ENCODE results near the gene CD300C.

DNA sequence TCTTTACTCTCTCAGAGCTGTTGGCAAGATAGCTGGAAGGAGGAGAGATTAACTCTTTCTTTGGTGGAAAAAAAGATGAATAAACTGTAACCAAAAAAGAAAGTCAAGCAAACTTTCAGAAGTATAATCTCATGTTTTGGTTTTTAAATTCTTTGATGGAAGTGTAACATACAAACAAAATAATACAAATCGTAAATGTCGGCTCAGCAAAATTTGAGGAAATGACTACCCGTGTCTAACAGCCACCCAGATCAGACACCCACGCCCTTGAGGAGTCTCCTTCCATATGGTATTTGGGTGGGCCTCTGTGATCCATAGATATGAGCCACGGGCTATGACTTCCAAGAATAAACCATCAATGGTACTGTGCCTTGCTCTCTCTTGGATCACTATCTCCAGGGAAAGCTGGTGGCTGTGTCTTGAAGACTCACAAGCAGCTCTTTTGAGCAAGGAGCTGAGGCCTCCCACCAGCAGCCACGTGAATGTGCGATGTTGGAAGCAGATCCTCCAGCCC lies 9.6 kb upstream of the CD300C start:
- TF ChIP-seq, protein P1, sequence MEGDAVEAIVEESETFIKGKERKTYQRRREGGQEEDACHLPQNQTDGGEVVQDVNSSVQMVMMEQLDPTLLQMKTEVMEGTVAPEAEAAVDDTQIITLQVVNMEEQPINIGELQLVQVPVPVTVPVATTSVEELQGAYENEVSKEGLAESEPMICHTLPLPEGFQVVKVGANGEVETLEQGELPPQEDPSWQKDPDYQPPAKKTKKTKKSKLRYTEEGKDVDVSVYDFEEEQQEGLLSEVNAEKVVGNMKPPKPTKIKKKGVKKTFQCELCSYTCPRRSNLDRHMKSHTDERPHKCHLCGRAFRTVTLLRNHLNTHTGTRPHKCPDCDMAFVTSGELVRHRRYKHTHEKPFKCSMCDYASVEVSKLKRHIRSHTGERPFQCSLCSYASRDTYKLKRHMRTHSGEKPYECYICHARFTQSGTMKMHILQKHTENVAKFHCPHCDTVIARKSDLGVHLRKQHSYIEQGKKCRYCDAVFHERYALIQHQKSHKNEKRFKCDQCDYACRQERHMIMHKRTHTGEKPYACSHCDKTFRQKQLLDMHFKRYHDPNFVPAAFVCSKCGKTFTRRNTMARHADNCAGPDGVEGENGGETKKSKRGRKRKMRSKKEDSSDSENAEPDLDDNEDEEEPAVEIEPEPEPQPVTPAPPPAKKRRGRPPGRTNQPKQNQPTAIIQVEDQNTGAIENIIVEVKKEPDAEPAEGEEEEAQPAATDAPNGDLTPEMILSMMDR (conservative IDR thresholded peaks at IDR 0.05) = no peak
- TF ChIP-seq ZFX (IDR thresholded peaks at IDR 0.05) = no peak

All from C4-2B (cell line).